ENCODE data around the gene CERS1.

CERS1 gene

DNA sequence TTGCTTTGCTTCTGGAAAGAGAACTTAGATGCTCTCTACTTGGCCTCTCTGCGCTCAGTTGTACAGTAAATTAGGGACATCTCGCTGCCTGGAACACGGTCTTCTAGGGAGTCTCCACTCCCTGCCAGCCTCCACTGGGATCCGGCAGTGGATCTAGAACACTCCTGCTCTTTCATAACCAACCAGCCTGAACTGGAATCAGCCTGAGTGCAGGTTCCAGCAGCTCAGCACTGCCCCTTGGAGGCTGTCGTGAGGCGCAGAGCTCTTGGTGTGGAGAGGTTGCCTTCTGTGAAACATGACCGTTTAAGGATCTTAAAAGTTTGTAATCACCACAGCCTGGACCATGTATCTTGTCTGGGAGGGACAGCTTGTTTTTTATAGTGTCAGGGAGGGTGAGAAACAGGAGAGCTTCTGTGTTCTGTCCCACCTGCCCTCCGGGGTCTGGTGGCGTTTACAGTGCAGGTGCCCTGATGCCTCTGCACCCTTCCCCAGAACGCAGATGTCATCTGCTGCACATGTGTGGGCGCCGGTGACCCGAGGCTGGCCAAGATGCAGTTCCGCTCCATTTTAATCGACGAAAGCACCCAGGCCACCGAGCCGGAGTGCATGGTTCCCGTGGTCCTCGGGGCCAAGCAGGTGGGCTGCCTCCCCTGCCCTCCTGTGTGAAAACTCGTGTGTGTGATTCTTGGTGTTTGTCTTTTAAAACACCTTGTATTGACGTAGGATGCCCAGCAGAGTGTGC is 39.4 kb downstream of the CERS1 start:
- DNase-seq (ENCODE audit: low read depth in 2 of 2), result no peak

DNA sequence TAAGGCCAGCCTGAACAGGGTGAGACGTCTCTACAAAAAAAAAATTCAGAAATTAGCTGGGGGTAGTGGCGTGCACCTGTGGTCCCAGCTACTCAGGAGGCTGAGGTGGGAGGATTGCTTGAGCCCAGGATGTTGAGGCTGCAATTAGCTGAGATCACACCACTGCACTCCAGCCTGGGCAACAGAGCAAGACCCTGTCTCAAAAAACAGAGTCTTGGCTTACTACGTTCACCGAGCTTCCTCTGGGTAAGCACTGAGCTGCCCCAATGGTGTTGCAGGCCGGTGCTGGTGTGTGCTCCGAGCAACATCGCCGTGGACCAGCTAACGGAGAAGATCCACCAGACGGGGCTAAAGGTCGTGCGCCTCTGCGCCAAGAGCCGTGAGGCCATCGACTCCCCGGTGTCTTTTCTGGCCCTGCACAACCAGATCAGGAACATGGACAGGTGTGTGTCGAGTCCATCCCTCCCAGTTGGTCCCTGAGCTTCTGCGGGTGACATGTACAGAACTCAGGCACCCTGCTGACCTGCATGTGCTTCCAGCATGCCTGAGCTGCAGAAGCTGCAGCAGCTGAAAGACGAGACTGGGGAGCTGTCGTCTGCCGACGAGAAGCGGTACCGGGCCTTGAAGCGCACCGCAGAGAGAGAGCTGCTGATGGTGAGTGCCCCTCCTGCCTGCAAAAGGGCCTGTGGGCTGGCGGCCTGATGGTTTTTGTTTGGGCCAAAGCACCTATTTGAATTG is 40.1 kb downstream of the CERS1 start:
- DNase-seq (ENCODE audit: low read depth in 2 of 2), result no peak

DNA sequence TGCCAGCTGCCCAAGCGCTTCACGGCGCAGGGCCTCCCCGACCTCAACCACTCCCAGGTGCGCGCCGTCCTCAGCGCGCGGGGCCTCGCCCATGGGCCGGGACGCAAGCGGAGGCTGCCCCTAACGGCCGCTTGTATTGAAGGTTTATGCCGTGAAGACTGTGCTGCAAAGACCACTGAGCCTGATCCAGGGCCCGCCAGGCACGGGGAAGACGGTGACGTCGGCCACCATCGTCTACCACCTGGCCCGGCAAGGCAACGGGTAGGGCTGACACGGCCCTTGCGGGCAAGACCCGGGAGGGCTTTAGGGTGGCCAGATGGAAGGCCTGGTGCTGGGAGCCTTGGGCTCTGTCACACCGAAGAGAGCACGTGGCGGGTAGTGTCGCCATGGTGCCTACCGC is 41.0 kb downstream of the CERS1 start:
- DNase-seq (ENCODE audit: low read depth in 2 of 2), result no peak

DNA sequence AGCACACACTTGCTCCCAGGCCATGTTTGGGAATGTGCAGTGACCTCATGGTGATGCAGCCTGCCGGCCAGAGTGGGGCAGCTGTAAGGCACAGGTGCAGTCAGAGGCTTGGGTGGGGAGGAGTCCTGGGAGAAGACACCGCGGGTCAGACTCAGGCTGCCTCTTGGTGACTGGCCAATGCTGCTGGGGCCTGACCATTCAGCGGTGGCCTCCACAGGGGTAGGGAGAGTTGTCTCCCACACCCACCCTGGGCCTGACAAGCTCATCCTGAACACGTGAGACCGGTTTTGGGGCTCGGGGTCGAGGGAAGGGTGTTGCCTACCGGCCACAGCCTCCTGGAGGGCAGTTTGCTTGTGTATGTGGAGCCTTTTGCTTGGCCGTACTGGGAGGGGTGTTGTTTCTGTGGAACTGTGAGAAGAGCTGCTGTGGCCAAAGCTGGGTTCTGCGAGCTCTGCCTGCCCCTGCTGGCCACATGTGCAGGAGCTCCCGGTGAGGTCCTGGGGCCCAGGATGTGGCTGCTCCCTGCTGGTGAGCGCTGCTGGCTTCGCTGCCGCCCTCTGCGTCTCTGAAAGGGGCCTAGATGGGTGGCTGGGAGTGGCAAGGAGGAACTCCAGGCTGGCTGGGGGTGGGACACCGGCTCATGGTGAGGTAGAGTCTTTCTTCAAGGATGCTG is 42.1 kb downstream of the CERS1 start:
- DNase-seq (ENCODE audit: low read depth in 2 of 2), result no peak

DNA sequence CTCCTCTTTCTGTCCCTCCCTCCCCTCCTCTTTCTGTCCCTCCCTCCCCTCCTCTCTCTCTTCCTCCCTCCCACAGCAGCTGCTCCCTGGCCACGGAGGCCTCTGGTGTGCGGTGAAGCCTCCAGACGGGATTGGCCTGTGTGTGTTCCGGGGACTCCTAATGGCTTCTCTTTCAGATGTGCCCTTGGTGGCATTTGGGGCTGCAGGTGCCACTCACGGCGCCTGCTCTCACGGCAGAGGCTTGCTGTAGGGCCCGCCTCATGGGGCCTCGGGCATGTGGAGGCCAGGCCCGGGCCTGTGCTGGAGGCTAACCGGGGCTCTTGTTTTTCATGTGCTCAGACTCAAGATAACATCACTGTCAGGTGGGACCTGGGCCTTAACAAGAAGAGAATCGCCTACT is 43.3 kb downstream of the CERS1 start:
- no peak for DNase-seq (ENCODE audit: low read depth in 2 of 2)

DNA sequence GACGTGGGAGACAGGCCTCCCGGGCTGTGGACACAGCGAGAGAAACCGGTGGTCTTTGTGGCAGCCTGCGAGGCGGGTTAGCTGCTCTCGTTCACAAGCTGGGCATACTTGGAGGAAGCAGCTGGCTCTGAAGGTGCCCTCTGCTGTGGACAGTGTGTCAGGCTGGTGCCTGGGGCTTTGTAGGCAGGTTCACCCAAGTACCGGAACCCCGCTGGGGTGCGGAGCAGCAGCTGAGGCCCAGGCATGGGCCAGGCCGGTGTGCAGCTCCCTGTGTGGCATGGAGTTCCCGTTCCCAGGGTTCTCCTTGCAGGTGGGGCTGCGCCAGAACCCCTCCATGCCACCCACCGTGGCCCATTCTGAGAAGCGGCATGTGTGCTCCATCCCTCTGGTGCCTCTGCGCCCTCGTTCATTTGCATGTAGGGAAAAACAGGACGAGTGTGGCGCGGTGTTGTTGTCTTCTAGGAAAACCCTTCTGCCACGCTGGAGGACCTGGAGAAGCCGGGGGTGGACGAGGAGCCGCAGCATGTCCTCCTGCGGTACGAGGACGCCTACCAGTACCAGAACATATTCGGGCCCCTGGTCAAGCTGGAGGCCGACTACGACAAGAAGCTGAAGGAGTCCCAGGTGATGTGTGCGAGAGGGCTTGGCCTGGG is 44.2 kb downstream of the CERS1 start:
- DNase-seq (ENCODE audit: low read depth in 2 of 2), result no peak

DNA sequence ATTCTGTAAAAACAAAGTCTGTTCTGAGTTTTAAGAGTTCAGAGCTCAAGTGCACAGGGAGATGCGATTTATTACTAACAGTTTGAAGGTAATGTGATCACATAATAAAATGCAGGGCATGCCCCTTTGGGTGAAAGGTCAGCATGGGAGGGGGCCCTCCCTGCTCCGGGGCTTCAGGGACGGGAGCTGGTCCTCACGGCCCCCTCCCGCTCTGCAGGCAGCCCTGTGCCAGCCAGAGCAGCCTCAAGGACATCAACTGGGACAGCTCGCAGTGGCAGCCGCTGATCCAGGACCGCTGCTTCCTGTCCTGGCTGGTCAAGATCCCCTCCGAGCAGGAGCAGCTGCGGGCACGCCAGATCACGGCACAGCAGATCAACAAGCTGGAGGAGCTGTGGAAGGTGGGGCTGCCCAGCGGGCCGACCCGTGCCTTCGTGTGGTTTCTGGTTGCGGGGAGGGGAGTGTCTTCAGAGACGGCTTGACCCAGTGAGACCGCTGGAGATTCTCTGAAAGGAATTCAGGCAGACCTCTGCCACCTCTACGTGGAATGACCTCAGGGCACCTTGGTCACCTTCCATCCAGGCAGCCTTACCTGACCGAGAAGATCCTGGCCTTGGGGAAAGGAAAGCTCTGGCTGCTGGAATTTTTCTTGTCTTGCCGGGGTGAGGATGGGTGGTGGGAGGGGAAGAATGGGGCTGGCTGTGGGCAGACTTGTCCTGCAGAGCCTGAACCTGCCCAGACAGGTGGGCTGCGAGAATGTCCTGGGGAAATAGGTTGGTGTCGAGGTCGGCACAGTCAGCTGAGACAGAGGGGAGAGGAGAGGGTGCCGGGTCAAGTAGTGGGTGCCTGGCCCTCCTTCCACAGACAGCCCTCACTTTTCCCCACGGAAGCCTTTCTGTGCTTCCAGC is 45.2 kb downstream of the CERS1 start:
- no peak for DNase-seq (ENCODE audit: low read depth in 2 of 2)

DNA sequence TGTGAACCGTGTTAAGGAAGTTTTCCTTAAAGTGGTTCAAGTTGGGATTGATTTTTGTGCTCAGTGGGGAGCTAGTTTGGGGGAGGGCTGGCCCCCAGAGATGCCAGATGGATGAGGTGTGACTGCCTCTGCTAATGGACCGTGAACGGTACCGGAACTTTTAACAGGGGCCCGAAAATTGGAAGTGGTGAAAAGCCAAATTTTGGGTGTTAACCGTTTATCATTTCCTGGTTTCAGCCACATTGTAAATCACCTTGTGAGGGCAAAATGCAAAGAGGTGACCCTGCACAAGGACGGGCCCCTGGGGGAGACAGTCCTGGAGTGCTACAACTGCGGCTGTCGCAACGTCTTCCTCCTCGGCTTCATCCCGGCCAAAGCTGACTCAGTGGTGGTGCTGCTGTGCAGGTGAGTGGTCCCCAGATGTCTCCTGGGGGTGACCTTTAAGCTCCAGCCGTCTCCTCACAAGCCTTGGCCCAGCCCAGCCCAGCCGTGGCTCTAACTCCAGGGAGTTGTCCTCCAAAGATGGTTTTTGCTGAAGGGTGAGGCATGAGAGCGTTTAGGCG is 46.0 kb downstream of the CERS1 start:
- no peak for DNase-seq (ENCODE audit: low read depth in 2 of 2)

DNA sequence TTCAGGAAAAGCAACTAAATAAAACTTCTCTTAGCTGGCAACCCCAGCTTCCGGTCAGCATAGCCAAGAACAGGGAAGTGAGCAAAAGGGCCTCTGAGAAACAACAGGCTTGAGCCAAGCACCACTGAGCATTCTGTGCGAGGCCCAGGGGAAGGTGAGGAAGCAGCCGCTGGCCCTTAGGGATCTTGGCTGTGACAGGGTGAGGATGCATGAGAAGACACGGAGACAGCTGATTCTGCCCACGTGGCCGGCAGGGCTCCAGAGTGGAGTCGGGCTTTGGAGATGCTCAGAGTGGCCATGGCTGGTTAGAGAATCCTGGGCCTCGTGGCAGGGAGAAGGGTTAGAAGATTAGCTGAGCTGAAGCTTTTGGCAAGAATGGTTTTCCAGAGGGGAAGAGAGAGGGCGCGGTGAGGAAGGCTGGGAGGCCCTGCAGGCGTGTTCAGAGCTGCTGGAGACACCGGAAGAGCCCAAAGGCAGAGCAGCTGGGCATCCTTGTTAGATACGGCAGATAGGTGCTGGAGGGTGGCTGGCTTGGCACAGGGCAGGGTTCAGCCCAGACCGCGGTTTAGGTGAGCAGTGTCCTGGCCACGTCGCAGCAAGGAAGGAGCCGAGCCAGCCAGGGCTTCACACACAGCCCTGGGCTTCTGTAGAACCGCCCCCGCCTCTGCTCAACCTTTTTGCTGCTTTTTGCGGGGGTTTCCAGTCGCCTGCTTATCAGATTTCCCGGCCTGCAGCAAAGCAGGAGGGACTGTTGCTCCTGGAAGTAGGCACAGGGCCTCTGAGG is 46.9 kb downstream of the CERS1 start:
- no peak for DNase-seq (ENCODE audit: low read depth in 2 of 2)

DNA sequence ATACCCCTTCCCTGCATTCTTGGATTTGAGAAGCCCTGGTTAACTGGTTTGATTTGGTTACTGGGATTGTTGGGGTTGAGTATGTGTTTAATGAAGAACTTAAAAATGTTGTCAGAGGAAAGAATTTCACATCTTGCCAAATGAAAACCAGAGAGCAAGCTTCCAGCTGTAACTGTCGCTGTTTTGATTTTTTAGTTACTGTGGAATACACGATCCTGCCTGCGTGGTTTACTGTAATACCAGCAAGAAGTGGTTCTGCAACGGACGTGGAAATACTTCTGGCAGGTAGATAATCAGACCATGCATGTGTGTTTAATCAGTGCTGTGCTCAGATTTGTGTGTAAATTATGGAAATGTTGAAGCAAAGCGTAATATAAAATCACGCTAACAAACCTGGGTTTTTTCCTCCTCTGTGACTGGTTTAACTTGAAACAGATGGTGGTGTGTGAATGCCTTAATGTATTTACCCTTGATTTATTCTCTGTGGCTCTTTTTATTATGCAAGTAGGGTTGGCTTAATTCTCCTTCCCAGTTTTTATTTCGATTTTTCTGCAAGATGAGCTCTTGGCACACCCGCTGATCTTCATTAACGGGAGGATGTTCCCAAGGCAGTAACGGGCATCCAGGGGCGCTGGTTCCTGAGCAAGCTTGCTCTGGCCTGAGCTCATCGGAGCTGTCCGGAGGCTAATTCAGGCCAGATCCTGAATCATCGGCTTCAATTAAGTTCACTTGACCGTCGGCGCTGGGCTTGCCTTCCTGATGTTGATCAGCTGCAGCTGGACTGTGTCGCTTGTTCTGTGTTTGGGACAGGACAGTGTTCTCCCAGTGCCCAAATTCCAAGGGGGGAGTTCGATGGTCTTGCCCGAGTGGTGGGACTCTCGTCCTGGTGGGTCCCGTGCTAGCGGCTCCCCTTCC is 48.2 kb downstream of the CERS1 start:
- peak; percentile 89 to 90 for DNase-seq (ENCODE audit: low read depth in 2 of 2)

DNA sequence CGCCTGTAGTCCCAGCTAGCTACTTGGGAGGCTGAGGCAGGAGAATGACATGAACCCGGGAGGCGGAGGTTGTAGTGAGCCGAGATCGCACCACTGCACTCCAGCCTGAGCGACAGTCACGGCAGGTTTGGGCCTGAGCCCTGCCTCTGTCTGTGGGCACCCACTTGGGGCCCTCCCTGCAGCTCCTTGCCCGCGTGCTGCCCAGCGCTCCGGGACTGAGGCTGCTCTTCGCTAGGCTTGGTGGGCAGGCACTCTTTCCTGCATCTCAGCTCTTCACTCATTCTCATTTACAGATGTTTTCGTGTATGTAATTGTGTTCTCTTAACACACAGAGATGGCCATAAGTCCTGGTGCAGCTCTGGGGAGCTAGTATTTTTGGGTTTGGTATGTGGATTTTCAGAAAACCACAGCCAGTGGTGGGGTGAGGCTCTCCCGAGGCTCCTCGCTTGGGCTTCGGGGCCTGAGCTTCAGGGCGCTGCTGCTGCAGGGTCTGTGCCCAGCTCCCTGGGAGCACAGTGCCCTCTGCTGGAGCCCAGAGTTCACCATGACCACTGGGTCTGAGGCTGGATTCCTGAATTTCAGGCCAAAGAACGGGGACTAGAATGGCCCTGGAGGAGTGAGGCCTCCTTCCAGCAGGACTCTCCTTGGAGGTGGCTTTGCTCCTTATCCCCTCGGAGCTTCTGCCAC is 49.0 kb downstream of the CERS1 start:
- DNase-seq (ENCODE audit: low read depth in 2 of 2), result peak; percentile 56 to 60

DNA sequence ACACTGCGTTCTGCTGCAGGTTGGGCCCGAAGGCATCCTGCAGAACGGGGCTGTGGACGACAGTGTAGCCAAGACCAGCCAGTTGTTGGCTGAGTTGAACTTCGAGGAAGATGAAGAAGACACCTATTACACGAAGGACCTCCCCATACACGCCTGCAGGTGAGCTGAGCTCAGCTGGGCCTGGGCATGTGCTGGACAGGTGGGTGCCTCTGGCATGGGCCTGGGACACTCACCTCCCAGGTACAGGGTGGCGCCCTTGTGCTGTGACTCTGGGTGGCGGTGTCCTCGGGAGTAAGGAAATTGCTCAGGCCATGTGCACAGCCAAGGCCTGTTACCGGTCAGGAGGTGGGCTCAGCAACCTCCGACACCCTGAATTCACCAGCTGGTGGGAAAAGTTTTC is 50.0 kb downstream of the CERS1 start:
- no peak for DNase-seq (ENCODE audit: low read depth in 2 of 2)

DNA sequence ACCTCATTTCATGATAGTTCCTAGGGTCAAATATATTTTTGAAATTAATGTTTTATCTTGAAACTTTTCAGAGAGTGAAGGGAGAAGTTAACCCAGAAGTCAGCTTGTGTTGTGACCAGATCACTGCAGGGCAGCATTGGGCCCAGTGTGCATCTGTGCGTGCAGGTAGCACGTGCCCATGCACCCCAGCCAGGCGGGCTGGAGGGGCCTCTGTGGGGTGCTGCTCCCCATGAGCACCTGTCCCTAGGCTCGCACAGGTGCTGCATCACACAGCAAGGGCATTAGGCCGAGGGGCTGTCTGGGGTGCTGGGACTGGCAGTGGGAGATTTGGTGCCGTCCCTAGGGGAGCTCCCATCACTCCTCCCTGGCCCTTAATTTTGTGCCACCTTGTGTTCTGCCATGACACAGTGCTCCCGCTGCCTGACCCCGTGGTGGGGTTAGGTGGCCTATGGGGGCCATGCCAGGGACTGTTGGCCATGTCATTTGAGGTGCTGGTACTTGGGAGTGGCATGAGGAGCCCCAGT is 51.1 kb downstream of the CERS1 start:
- no peak for DNase-seq (ENCODE audit: low read depth in 2 of 2)

DNA sequence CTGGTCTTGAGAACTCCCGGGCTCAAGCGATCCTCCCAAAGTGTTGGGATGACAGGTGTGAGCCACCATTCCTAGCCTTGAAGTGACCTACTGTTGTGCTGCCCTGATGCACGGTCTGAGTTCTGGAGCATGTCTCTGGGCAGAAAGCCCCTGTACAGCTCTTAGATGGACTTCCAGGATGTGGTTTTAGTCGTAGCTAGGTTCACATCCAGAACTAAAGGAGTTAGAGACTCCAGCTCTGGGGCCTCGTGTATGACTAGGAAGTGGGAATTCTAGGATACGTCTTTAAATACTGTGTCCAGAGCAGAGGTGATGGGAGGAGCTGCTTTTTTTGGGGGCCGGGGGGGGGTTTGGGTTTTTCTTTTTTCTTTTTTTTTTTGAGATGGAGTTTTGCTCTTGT is 52.0 kb downstream of the CERS1 start:
- DNase-seq (ENCODE audit: low read depth in 2 of 2), result no peak

DNA sequence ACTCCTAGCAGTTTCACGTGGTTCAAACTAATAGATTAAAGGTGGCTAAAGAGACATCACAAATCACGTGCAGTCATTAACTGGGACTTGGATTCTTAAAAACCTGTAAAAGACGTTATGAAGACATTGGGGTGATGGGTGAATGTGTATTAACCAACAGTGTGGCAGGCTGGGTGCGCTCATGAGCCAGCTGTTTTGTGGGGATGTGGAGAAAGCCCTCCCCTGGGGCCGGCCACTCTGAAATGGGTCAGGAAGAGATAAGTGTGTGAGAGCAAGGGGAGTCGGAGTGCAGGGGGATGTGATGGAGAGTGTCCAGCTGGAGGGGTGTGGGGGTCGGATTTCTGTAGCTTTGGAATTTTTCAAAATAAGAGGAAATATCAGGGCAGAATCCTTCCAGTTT is 53.8 kb downstream of the CERS1 start:
- DNase-seq (ENCODE audit: low read depth in 2 of 2), result no peak

DNA sequence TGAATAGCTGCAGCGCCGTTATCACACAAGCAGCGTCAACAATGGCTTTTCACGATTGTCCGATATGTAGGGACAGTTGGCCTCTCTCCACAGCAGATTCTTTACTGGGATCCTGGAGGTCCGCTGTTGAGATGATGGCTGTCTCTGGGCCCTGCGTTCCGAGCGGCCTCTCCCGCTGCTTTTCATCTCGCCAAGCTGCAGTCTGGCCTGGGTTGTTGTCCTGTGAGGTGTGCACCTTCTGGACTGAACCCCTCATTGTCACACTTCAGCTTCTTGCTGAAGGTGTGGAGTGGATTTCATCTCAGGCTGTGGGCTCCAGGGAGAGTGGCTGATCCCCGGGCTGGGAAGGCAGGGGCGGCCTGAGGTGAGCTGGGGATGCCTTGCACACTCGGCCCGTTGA is 54.6 kb downstream of the CERS1 start:
- no peak for DNase-seq (ENCODE audit: low read depth in 2 of 2)

DNA sequence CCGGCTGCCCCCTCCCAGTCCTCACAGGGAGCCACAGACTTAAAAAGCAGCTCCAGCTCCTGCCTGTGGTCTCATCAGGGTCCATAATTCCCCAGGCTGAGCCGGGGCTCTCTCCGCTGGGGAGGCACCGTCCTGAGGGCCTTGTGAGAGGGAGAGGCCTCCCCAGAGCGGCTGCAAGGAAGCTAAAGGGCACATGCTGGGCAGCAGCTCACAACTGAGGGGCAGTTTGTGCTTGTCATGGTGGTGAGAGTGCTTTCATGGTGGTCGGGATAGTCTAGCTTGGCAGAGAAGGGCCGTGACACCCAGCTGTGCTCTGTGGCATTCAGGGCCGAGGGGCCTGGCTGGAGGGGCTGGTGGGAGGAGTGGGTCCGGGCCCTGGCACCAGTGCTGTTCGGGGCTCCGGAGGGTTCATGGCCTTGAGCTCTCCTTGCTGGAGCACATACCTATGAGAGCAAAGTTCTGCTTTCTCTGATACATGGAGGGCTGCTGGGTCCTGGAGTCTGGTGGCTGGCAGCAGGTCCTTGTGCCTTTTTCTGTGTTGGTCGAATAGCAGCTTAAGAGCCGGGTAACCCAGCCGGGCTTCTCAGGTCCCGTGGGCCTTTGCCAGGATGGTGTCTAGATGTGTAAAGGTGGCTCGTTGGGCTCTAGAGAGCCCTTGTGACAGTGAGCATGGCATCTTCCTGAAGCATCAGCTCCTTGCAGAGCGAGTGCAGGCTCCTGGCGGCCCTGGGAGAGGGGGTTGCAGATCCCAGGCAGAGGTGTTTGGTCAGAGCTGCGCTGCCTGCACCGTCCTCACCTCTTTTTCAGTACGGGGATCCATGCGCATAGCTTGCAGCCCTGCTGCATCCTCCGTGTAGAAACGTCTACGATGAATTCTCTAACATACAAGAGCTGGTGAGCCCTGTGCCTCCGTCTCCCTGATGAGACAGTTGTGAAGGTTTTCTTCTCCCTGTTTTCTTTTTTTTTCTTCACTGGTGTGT is 55.4 kb downstream of the CERS1 start:
- DNase-seq (ENCODE audit: low read depth in 2 of 2), result no peak

Data from fibroblast of skin of left quadriceps (primary cell).